NCI-H1694 (cell line): ENCODE measurements around the gene ANKS4B.
"Not testable (repeated sequence)": the region's sequence is repeated elsewhere in the genome, so short reads cannot be mapped to it uniquely, and the experiment has no call there.

Source experiments
- DNase-seq: peaks from one replicate; lab custom pipeline; 2025; lab: John Stamatoyannopoulos, UW

Gene ANKS4B

DNA sequence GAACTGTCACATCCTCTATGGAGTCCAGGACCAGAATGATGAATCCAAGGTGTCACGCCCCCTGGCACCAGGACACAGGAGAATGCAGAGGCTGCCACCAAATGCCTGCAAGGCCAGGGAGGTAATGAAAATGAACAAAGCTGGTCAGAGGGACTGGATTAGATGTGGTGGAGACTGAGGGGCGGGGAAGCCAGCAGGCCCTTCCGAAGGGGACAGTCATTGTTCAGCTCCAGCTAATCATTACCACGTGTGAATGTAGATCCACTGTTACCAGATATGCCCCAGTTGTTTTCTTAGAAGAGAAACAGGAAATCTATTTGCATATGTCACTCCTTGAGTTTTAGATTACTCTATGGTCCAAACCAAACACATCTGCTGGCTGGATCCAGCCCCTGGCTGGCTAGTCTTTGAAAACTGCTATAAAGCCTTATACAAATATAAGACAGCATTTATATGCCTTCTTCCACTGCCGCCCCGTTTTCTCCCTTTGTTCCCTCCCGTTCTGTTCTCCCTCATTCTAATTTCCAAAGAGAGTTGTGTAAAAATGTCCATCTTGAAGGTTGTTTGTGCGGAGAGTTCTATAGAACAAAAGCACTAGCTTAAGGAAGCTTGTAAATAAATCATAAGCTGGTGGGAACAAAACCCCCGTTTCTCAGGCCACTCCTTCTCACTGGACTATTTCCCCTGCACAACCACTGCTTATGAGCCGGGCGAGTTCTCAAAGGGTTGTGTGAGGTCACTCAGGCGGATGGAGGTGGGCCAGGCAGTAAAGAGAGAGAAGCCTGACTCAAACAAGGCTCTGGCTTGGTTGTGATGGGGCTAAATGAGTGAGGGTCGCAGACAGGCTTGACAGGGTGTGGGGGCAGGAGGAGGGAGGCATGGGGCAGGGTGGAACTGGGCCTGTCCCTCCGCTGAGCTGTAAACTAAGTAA, 30.4 kb downstream of the ANKS4B start:
- no peak for DNase-seq

DNA sequence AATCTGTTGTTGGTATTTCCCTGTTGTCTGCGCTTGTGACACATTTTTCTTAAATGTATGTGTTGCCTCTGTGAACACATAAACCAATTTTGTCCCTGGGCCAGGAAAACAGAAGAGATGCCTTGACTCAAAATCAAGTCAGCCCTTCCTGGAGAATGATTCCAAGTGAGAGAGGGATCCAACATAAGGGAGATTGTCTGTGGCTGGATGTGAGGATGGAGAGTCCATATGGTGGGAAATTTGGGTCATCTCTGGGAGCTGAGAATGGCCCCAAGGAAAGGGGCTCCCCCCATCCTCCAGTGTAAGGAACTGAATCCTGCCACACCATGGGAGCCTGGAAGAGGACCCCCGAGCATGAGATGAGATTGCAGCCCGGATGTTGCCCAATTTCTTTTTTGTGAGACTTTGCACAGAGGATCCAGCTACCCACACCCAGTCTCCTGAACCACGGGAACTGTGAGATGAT, 31.1 kb downstream of the ANKS4B start:
- DNase-seq = no peak

DNA sequence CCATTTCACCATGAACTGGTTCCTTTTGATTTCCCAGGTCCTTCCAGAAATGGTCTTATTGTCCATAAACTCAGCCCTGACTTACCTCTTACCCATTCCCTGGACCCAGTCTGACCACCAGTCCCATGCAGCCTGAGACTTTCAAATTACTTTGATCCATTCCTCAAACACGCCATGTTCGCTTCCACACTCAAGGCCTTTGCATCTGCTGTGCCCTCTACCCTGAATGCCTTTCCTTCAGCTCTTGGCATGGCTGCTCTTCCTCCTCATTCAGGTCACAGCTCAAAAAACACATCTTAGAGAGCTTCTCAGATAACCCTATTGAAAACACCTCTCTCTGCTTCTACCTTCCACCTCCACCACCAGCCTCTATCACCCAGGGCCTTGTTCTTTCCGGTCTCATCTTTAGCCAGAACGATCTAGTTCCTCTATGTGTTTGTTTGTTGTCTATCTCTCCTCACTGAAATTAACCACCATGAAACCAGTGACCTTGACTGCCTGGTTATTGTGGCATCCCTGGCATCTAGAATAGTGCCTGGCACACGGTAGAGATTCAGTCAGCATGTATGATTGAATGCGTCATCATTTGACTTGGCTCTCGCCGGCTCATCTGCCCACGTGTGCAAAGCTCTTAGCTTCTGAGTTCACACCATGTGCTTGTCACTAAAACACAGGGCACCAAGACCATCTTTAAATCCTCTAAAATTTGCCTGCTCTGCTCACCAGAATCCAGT, 31.8 kb downstream of the ANKS4B start:
- DNase-seq = no peak

DNA sequence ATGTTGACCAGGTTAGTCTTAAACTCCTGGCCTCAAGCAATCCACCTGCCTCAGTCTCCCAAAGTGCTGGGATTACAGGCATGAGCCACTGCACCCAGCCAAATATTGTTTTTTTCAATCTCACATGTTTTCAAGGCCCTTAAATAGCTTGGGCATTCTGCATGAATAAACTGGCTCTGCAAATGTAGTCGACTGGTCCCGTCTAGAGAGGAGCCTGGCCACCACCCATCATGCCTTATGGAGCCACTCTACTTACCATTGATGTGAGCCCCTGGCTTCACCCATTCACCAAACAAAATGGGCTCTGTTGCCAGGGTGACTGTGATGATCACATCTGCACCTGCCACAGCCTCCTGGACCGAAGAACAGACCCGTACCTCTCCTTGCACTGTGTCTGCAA, 33.8 kb downstream of the ANKS4B start:
- no peak for DNase-seq

DNA sequence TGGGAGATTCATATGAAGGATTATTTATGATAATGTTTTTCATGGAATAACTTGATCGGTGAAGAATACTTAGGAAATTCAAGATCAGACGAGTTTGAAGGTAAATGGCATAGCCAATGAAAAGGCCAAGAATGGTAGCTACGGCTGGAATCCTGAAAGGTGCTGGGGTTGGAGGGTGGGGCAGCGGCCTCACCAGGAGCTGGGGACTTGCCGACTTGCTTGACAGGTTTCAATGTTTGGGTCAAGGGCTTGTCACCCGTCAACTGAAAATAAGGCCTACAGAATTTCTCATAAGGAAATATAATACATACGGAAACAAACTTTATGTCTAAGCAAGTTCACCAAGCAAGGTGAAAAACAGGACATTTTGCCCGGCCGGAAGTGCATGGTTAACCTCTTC, 34.7 kb downstream of the ANKS4B start:
- no peak for DNase-seq

DNA sequence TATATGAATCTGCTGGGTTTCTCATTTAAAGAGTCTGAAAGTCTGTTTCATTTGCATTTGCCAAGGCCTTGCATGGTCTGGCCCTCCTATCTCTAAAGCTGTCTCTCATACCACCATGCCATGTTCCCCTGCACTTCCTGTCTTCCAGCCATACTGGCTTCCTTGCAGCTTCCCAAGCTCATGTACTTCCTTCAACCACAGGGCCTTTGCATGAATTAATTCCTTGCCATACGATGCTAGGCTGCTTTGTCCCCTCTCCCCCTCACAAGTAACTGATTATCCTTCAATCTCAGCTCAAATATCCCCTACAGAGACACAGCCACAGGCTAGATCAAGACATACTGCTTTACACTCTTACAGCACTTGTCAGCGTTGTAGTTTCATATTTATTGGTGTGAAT, 38.8 kb downstream of the ANKS4B start:
- DNase-seq = no peak

DNA sequence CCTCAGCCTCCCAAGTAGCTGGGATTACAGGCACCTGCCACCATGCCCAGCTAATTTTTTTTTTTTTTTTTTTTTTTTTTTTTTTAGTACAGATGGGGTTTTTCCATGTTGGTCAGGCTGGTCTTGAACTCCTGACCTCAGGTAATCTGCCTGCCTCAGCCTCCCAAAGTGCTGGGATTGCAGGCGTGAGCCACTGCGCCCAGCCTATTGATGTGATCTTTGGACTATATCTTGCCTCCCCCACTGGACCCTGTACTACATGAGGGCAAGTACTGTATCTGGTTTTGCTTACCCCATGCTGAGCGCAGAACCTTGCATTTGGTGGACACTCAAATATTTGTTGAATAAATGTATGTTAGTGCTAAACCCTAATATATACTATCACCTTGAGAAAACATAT, 39.3 kb downstream of the ANKS4B start:
- DNase-seq = not testable (repeated sequence)

DNA sequence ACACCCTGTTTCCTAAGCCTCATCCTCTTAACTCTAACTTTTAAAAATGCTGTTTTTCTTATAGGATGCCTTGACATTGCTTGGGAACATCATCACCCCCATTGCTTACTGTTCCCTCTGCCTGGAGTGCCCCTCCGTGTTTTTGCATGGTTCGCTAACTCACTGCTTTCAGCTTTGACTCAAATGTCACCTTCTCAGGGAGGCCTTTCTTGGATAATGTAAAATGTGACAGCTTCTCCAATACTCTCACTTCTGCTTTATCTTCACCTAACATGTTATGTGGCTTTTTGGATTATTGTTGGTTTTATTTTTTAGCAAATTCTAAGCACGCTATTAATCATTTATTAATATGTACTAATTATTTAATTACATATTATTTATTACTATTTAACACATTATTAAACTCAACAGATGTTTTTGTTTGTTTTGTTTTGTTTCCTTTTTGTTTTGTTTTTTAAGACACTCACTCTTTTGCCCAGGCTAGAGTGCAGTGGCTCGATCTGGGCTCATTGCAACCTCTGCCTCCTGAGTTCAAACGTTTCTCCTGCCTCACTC, 40.8 kb downstream of the ANKS4B start:
- DNase-seq = no peak

DNA sequence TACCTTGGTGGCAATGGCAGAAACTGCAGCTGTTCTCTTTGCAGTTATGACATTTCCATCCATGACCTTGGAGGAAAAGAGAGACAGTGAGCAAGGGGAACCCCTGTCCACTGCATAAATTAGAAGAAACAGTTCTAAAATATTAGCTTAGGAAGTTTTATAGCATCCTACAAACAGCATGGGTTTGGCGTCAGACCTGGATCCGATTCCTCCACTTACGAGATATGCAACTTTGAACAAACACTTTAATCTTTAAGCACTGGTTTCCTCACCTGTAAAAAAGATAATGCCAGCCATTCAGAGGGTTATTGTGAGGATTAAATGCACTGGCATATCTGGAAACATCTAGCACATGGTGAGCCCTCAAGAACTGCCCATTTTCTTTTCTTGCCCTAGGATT, 42.0 kb downstream of the ANKS4B start:
- no peak for DNase-seq

DNA sequence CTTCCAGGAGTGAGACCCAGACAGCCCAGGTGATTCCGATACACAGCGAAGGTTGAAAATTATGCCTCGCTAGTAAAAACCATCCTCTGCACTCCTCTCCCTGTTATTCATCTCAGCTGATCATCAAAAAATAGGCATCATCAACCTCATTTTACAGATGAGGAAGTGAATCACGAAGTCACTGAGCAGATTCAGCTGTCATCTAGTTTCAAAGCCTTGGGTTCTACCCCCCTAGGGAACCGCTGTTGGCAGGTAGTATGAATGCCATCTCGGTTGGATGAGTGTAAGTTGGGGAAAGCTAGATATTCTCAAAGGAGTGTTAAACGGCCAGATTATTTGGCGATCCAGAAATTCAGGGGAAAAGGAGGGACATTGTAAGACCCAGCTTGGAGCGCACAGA, 42.6 kb downstream of the ANKS4B start:
- DNase-seq = no peak

DNA sequence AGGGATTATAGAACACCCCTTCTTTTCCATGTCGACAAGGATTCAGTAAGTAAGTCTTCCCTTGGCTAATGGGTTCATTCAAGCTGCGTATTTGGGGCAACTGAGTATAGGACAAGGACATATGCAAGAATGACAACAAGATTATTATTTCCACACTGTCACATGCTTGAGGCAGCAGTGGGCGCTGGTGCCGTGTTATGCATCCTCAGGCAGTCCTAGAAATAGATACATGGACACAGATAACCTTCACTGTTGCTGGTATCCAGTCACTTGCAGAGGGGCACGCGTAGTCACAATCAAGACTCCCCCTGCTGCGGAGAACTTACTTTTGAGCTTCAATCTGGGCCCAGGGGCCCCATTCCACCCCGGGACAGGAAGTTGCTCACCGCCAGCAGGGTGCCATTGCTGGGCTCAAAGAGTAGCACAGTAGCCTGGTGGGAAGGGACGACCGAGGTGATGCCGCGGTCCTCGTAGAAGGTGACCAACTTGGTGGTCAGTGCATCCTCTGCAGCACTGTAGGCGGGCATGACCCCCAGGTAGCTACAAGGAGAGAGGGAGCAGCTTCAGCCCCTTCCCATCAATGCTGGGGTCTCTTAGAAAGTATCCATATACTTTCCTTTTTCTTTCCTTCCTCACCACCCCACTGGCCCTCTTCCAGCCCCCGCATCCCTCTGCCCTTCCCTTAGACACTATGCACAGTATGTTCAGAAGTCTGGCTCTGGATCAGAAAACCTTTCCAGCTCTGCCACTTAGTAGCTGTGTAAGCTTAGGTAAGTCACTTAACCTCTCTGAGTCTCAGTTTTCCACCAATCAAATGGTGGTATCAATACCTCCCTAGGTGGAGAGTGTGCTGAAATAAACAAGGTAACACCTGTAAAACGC, 43.8 kb downstream of the ANKS4B start:
- DNase-seq = no peak

DNA sequence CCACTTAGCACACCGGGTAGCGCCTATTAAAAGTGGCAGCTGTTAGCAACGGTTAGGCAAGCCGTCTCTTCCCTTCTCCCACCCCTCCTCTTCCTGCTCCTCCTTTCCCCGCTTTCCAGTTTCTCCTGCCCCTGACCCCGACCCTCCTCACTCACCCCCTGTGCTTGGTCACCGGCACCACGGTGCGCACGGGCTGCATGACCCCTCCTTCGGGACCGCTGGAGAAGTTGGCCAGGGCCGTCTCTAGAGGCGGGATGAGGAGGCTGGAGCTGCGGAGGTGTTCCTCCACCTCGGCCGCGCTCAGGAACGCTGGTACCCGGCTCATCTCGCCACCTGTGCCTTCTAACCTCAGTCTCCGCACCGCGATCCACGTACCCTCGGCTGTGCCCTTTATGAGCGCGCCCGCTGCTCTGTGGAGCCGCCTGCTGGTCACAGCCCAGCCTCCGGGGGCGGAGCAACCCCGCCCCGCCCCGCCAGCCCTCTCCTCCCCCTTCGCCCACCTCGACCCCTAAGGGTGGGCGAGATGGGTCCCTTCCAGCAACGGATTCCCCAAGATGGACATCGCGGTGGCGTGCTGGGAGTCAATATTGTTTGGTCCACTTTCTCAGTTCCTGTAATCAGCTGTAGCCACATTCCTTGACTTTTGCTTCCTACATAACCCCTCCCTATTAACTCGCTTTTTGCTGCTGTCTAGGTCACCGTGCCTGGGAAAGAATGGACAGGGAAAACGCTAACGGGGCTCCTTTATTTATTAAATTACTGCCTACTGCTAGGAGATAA, 44.6 kb downstream of the ANKS4B start, which contains the start of gene CRYM:
Gene CRYM, minus strand, starts transcription at position 364 of the 780 bp plus-strand sequence. Its CDS starts 39 bp downstream, at position 325.
- peak; percentile 25 for DNase-seq

DNA sequence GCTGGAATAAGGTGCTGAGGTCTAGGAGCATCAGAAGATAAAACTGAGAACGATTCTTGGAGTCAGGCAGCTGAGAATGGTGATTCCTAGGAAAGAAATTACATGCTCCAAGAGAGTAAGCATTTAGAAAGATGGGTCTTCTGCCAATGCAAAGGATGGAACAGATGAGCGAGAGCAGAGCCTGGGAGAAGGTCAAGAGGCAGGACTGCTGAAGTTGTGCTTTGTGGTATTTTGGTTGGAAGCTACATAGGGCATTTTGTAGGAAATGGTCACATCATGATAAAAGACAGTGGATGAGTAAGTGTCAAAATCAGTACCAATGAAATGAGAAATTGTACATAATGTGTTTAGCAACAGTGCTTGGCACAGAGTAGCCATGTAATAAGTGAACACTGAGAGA, 46.0 kb downstream of the ANKS4B start:
- DNase-seq = no peak

DNA sequence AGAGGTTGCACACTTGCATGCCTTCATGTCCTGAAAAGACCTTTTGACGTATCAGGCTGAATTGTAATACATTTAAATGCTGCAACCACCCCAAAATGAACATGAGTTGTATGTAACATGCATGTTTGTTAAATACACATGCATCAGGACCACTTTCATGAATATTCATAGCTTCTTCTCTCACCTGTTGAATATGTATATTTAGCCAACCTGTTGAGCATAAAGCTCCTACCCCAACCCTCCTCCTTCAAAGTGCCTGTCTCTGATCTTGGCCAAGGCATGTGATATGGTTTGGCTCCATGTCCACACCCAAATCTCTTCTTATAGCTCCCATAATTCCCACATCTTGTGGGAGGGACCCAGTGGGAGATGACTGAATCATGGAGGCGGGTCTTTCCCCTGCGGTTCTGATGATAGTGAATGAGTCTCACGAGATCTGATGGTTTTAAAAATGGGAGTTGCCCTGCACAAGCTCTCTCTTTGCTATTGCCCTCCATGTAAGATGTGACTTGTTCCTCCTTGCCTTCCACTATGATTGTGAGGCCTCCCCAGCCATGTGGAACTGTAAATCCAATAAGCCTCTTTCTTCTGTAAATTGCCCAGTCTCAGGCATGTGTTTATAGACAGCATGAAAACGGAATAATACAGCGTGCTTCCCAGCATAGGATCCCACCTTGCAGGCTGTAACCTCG, 48.3 kb downstream of the ANKS4B start:
- DNase-seq = no peak

DNA sequence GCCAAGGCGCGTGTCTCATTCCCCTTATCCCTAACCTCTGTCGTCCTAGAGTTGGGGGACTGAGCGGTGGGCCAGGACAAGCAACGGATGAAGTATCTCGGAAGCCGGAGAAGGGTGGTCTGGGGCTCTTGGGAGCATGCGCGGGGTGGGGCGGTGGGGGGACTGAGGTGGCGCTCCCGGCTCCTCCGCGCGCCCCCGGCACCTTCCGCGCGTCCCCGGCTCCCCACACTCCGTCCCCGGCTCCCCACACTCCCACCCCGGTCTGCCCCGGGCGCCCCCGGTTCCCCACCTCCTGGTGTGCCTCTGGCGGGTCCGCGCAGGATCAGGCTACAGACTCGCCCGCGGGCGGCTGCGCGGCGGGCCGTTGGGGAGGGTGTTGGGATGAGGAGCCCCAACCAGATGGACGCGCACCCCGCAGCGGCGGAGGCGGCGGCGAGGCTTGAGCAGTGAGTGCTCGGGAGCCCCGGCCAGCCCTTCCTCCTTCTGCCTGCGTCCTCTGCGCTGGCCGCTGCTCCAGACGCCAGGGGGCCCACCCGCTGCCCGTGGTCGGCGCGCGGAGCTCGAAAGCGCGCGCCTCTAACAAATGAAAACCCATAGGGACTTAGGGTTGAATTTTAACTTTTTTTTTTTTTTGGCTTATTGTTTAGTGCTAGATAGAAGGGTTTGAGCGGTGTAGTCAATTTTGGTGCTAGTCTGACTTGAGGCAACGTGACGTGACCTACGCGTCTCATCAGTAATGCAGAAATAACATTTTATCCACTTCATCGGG, 50.2 kb downstream of the ANKS4B start:
- no peak for DNase-seq

DNA sequence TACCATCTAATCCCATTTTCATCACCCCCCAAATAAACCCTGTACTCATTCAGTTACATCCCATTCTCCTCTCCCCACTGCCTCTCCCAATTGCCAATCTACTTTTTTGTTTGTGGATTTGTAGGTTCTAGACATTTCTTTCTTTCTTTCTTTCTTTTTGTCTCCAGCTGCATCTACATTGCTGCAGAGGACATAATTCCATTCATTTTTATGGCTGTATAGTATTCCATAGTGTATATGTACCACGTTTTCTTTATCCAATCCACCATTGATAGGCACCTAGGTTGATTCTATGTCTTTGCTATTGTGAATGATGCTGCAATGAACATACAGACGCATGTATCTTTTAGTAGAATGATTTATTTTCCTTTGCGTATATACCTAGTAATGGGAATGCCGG, 50.9 kb downstream of the ANKS4B start:
- no peak for DNase-seq

DNA sequence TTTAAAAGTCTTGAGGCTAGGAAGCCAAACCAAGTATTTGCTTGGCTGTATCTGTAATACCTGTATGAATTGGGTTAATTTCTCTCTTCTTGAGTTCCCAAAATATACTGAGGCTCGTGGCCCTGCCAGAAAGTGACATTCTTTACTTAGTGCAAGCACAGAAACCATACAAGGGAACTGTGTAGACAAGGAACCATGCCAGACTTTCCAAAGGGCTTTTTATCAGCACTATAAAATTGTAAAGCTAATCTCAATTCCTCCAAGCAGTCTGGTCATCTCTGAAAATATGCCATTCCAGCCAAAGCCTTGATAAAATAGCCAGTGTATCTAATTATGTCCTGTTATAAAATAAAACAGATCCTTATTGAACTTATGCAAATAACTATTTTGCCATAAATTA, 51.8 kb downstream of the ANKS4B start:
- DNase-seq = no peak

DNA sequence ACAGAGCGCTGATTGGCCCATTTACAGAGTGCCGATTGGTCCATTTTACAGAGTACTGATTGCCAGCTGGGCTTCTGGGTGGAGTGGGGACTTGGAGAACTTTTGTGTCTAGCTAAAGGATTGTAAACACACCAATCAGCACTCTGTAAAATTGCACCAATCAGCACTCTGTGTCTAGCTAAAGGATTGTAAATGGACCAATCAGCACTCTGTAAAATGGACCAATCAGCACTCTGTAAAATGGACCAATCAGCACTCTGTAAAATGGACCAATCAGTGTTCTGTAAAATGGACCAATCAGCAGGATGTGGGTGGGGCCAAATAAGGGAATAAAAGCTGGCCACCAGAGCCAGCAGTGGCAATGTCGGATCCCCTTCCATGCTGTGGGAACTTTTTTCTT, 56.3 kb downstream of the ANKS4B start:
- not testable (repeated sequence) for DNase-seq
